PFSK-1 (cell line): ENCODE data around the gene PPP1R15B.

Experiments
- FOXP2 ChIP-seq: optimal IDR thresholded peaks from 2 replicates; pipeline ENCODE3; 2011; ENCODE audit warnings: borderline replicate concordance, control low read depth, inconsistent platforms; ENCODE audit not compliant: insufficient read depth; ENCODE audit errors: extremely low read length, extremely low read depth
- POLR2AphosphoS5 ChIP-seq: IDR thresholded peaks from 2 replicates; pipeline ENCODE4 v1.6.1; 2012; ENCODE audit warnings: low read depth, mild to moderate bottlenecking, control low read depth, low read length, moderate library complexity
- SIN3A ChIP-seq: IDR thresholded peaks from 2 replicates; pipeline ENCODE4 v1.6.1; 2012; ENCODE audit warnings: mild to moderate bottlenecking, low read length, moderate library complexity, borderline replicate concordance; ENCODE audit not compliant: insufficient read depth
- TAF1 ChIP-seq: IDR thresholded peaks from 2 replicates; pipeline ENCODE4 v1.6.1; 2012; ENCODE audit warnings: low read length, control low read depth, borderline replicate concordance; ENCODE audit not compliant: insufficient read depth
- TF ChIP-seq, protein P1 (sequence below), 2 experiments: IDR thresholded peaks; 2 replicates each; pipeline versions ENCODE4 v1.6.1 to v1.8.0; 2011 to 2012; ENCODE audit warnings: low read depth in 2 of 2, low read length in 2 of 2, control low read depth in 1 of 2, inconsistent platforms in 1 of 2, mild to moderate bottlenecking in 1 of 2, moderate library complexity in 1 of 2; ENCODE audit not compliant: insufficient read depth in 1 of 2

The PPP1R15B gene

GRCh38 chr1:204448991-204449677 lies 37.5 kb upstream of the PPP1R15B start:
- TF ChIP-seq POLR2AphosphoS5 (no peak), SIN3A (no peak), TAF1 (no peak), FOXP2 (no peak)
- TF ChIP-seq, protein P1, sequence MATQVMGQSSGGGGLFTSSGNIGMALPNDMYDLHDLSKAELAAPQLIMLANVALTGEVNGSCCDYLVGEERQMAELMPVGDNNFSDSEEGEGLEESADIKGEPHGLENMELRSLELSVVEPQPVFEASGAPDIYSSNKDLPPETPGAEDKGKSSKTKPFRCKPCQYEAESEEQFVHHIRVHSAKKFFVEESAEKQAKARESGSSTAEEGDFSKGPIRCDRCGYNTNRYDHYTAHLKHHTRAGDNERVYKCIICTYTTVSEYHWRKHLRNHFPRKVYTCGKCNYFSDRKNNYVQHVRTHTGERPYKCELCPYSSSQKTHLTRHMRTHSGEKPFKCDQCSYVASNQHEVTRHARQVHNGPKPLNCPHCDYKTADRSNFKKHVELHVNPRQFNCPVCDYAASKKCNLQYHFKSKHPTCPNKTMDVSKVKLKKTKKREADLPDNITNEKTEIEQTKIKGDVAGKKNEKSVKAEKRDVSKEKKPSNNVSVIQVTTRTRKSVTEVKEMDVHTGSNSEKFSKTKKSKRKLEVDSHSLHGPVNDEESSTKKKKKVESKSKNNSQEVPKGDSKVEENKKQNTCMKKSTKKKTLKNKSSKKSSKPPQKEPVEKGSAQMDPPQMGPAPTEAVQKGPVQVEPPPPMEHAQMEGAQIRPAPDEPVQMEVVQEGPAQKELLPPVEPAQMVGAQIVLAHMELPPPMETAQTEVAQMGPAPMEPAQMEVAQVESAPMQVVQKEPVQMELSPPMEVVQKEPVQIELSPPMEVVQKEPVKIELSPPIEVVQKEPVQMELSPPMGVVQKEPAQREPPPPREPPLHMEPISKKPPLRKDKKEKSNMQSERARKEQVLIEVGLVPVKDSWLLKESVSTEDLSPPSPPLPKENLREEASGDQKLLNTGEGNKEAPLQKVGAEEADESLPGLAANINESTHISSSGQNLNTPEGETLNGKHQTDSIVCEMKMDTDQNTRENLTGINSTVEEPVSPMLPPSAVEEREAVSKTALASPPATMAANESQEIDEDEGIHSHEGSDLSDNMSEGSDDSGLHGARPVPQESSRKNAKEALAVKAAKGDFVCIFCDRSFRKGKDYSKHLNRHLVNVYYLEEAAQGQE (IDR thresholded peaks at IDR 0.05; ENCODE audit: insufficient read depth in 1 of 2, low read depth in 2 of 2, low read length in 2 of 2), result no peak

GRCh38 chr1:204448344-204448964 lies 36.8 kb upstream of the PPP1R15B start:
- TF ChIP-seq FOXP2, result no peak
- no peak for TF ChIP-seq POLR2AphosphoS5
- no peak for TF ChIP-seq TAF1
- TF ChIP-seq, protein P1 (IDR thresholded peaks at IDR 0.05; ENCODE audit: insufficient read depth in 1 of 2, low read depth in 2 of 2, low read length in 2 of 2), result no peak
- TF ChIP-seq SIN3A, result no peak

- TF ChIP-seq SIN3A, result no peak
- TF ChIP-seq TAF1, result no peak
- TF ChIP-seq POLR2AphosphoS5, result no peak
- TF ChIP-seq FOXP2, result no peak
- TF ChIP-seq, protein P1 (IDR thresholded peaks at IDR 0.05; ENCODE audit: insufficient read depth in 1 of 2, low read depth in 2 of 2, low read length in 2 of 2), result no peak
These were observed 36.1 kb upstream of the PPP1R15B start for GRCh38 chr1:204447736-204448135.

DNA sequence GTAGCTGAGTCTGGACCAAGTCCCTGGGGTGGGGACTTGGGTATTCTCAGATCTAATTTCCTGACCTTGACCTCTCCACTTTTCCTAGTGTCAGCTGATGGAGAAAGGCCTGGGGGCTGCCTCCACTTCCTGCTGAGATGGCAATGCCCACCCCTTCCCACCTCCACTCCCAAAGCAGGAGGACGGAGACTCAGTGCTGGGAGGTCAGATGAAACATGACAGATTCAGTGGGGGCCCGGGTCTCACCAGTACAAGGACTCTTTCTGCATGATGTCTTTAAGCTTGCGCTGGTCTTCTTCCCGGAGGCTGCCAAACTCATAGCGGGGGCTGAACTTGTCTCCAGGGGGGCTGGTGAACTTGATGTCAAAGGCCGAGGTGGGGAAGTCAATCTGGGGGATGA lies 35.6 kb upstream of the PPP1R15B start:
- TF ChIP-seq SIN3A (no peak), FOXP2 (no peak), POLR2AphosphoS5 (no peak), TAF1 (no peak)
- TF ChIP-seq, protein P1 (IDR thresholded peaks at IDR 0.05; ENCODE audit: insufficient read depth in 1 of 2, low read depth in 2 of 2, low read length in 2 of 2), result no peak
